ENCODE results near the gene TTC21B.

GRCh38 chr2:165846056-165846455 lies 107.5 kb downstream of the TTC21B start:
- TF ChIP-seq POLR2AphosphoS5 (IDR thresholded peaks at IDR 0.05; ENCODE audit: low read depth, low read length) (no peak), POLR2A (IDR thresholded peaks at IDR 0.05; ENCODE audit: low read depth, low read length) (no peak)

Data from GM12892 (cell line).